WTC11 (cell line): Measurements from ENCODE around the gene BEND4. TPM values are rescaled to one million over a fixed set of nuclear protein-coding genes. Genes with fewer than 3 reads are reported as not detected.

Experiments used
- ATAC-seq: fragments of 200-7000 bp; cut with Tn5 transposase; 2 replicates; pipeline ENCODE4 v1.10.0; 2021; ENCODE audit warnings: mild to moderate bottlenecking, moderate library complexity
- CTCF ChIA-PET: fragments of 300-600 bp; sonication (Branson Sonifier 250); formaldehyde crosslinking; loops from one replicate; lab custom pipeline; 2021; ENCODE audit warnings: antibody characterized with exemption; lab: Charles Lee
- POLR2A ChIA-PET: fragments of 350-600 bp; sonication (Branson Sonifier 250); formaldehyde crosslinking; loops from one replicate; lab custom pipeline; 2021; ENCODE audit warnings: antibody characterized with exemption; lab: Charles Lee
- DNase-seq: peaks from one replicate; pipeline ENCODE4 v3.0.0; 2021; ENCODE audit warnings: low spot score
- H3K27ac Mint-ChIP-seq: 2 replicates; pipeline ENCODE4 v1.8.0; 2021; ENCODE audit warnings: mixed read lengths
- H3K27me3 Mint-ChIP-seq: 2 replicates; pipeline ENCODE4 v1.8.0; 2021; ENCODE audit warnings: low read depth, mild to moderate bottlenecking, moderate library complexity, mixed read lengths
- H3K36me3 Mint-ChIP-seq: 2 replicates; pipeline ENCODE4 v1.8.0; 2021; ENCODE audit warnings: mixed read lengths
- H3K4me1 Mint-ChIP-seq: 2 replicates; pipeline ENCODE4 v1.8.0; 2022; ENCODE audit warnings: mixed read lengths
- H3K4me3 Mint-ChIP-seq: 2 replicates; pipeline ENCODE4 v1.8.0; 2021; ENCODE audit warnings: mild to moderate bottlenecking, moderate library complexity, mixed read lengths
- H3K9me3 Mint-ChIP-seq: 2 replicates; pipeline ENCODE4 v1.8.0; 2021; ENCODE audit warnings: mixed read lengths
- ATF1 ChIP-seq: sonication (generic); formaldehyde crosslinking; IDR thresholded peaks from 2 replicates; pipeline ENCODE4 v1.8.1; 2023; ENCODE audit warnings: mild to moderate bottlenecking, moderate library complexity, missing genetic modification reagents
- ELF4 ChIP-seq: sonication (generic); formaldehyde crosslinking; IDR thresholded peaks from 2 replicates; pipeline ENCODE4 v1.8.1; 2022; ENCODE audit warnings: low read depth, mild to moderate bottlenecking, moderate library complexity, missing genetic modification reagents
- ETV6 ChIP-seq: sonication (generic); formaldehyde crosslinking; IDR thresholded peaks from 2 replicates; pipeline ENCODE4 v1.8.1; 2022; ENCODE audit warnings: mild to moderate bottlenecking, missing genetic modification reagents
- GRHL2 ChIP-seq: fragments of 250-450 bp; sonication (Bioruptor Pico); IDR thresholded peaks from 2 replicates; pipeline ENCODE4 v1.8.0; 2022; ENCODE audit warnings: mild to moderate bottlenecking, moderate library complexity; ENCODE audit not compliant: insufficient replicate concordance, severe bottlenecking
- IRF2 ChIP-seq: sonication (generic); formaldehyde crosslinking; IDR thresholded peaks from 2 replicates; pipeline ENCODE4 v1.8.0; 2022; ENCODE audit warnings: low read depth, missing genetic modification reagents, borderline replicate concordance
- NR2C2 ChIP-seq: sonication (generic); formaldehyde crosslinking; IDR thresholded peaks from 2 replicates; pipeline ENCODE4 v1.8.0; 2022; ENCODE audit warnings: mild to moderate bottlenecking, missing genetic modification reagents
- RELA ChIP-seq: sonication (generic); formaldehyde crosslinking; IDR thresholded peaks from 2 replicates; pipeline ENCODE4 v1.8.1; 2022; ENCODE audit warnings: missing genetic modification reagents, mild to moderate bottlenecking, borderline replicate concordance
- TEAD4 ChIP-seq: sonication (generic); formaldehyde crosslinking; IDR thresholded peaks from 2 replicates; pipeline ENCODE4 v1.8.0; 2022; ENCODE audit warnings: mild to moderate bottlenecking, missing genetic modification reagents
- ZNF232 ChIP-seq: sonication (generic); formaldehyde crosslinking; IDR thresholded peaks from 2 replicates; pipeline ENCODE4 v1.8.0; 2022; ENCODE audit warnings: mild to moderate bottlenecking, missing genetic modification reagents
- ZNF512 ChIP-seq: sonication (generic); formaldehyde crosslinking; IDR thresholded peaks from 2 replicates; pipeline ENCODE4 v1.8.1; 2022; ENCODE audit warnings: missing genetic modification reagents, borderline replicate concordance
- total RNA-seq: library from RNA; stranded (reverse); gene quantifications from 3 replicates; pipeline ENCODE4 v1.2.3, GENCODE V29; 2021
- TF ChIP-seq, protein P1 (sequence below): sonication (generic); formaldehyde crosslinking; IDR thresholded peaks from 2 replicates; pipeline ENCODE4 v1.8.1; 2023; ENCODE audit warnings: mild to moderate bottlenecking, missing genetic modification reagents
- TF ChIP-seq, protein P2 (sequence below): sonication (generic); formaldehyde crosslinking; IDR thresholded peaks from 2 replicates; pipeline ENCODE4 v1.8.1; 2022; ENCODE audit warnings: mild to moderate bottlenecking, missing genetic modification reagents, moderate library complexity, borderline replicate concordance
- TF ChIP-seq, protein P3 (sequence below): sonication (generic); formaldehyde crosslinking; IDR thresholded peaks from 2 replicates; pipeline ENCODE4 v1.8.0; 2022; ENCODE audit warnings: mild to moderate bottlenecking, missing genetic modification reagents
- TF ChIP-seq, protein P4 (sequence below): sonication (generic); formaldehyde crosslinking; IDR thresholded peaks from 2 replicates; pipeline ENCODE4 v1.8.0; 2022; ENCODE audit warnings: missing genetic modification reagents
- TF ChIP-seq, protein P5 (sequence below): sonication (generic); formaldehyde crosslinking; IDR thresholded peaks from 2 replicates; pipeline ENCODE4 v1.8.1; 2023; ENCODE audit warnings: mild to moderate bottlenecking, missing genetic modification reagents
- TF ChIP-seq, protein P6 (sequence below): fragments of 250-450 bp; sonication (Bioruptor Pico); IDR thresholded peaks from 2 replicates; pipeline ENCODE4 v1.9.0; 2021; ENCODE audit warnings: mild to moderate bottlenecking

The BEND4 gene
- total RNA-seq, 1 experiment from 2014 or later, result 40.0 TPM

- TF ChIP-seq GRHL2 (CRISPR knock-in tag) (no peak), NR2C2 (CRISPR knock-in tag) (no peak), ELF4 (no peak), RELA (CRISPR knock-in tag) (no peak), ZNF232 (CRISPR knock-in tag) (no peak), IRF2 (no peak), ATF1 (CRISPR knock-in tag) (no peak), TEAD4 (CRISPR knock-in tag) (no peak)
- TF ChIP-seq, protein P1, sequence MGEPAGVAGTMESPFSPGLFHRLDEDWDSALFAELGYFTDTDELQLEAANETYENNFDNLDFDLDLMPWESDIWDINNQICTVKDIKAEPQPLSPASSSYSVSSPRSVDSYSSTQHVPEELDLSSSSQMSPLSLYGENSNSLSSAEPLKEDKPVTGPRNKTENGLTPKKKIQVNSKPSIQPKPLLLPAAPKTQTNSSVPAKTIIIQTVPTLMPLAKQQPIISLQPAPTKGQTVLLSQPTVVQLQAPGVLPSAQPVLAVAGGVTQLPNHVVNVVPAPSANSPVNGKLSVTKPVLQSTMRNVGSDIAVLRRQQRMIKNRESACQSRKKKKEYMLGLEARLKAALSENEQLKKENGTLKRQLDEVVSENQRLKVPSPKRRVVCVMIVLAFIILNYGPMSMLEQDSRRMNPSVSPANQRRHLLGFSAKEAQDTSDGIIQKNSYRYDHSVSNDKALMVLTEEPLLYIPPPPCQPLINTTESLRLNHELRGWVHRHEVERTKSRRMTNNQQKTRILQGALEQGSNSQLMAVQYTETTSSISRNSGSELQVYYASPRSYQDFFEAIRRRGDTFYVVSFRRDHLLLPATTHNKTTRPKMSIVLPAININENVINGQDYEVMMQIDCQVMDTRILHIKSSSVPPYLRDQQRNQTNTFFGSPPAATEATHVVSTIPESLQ (CRISPR knock-in tag), result no peak
- TF ChIP-seq, protein P2, sequence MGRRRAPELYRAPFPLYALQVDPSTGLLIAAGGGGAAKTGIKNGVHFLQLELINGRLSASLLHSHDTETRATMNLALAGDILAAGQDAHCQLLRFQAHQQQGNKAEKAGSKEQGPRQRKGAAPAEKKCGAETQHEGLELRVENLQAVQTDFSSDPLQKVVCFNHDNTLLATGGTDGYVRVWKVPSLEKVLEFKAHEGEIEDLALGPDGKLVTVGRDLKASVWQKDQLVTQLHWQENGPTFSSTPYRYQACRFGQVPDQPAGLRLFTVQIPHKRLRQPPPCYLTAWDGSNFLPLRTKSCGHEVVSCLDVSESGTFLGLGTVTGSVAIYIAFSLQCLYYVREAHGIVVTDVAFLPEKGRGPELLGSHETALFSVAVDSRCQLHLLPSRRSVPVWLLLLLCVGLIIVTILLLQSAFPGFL (CRISPR knock-in tag), result no peak
- TF ChIP-seq, protein P3, sequence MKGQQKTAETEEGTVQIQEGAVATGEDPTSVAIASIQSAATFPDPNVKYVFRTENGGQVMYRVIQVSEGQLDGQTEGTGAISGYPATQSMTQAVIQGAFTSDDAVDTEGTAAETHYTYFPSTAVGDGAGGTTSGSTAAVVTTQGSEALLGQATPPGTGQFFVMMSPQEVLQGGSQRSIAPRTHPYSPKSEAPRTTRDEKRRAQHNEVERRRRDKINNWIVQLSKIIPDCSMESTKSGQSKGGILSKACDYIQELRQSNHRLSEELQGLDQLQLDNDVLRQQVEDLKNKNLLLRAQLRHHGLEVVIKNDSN (CRISPR knock-in tag), result no peak
- DNase-seq (no peak), ATAC-seq (no peak)
- H3K9me3 Mint-ChIP-seq, result peaks cover 7% of the 10 kb centered on the region
- ChIA-PET POLR2A (no interaction called here), CTCF (no interaction called here)
- H3K4me1 Mint-ChIP-seq, result no peaks in the 10 kb centered on the region
- H3K36me3 Mint-ChIP-seq, result peaks cover 57% of the 10 kb centered on the region
- no peak overlapping the region for H3K4me3 Mint-ChIP-seq
- no peaks in the 10 kb centered on the region for H3K27me3 Mint-ChIP-seq
- H3K27ac Mint-ChIP-seq, result no peak overlapping the region
These were observed 39.6 kb downstream of the BEND4 start for GRCh38 chr4:42112846-42113245.

- TF ChIP-seq, protein P4, sequence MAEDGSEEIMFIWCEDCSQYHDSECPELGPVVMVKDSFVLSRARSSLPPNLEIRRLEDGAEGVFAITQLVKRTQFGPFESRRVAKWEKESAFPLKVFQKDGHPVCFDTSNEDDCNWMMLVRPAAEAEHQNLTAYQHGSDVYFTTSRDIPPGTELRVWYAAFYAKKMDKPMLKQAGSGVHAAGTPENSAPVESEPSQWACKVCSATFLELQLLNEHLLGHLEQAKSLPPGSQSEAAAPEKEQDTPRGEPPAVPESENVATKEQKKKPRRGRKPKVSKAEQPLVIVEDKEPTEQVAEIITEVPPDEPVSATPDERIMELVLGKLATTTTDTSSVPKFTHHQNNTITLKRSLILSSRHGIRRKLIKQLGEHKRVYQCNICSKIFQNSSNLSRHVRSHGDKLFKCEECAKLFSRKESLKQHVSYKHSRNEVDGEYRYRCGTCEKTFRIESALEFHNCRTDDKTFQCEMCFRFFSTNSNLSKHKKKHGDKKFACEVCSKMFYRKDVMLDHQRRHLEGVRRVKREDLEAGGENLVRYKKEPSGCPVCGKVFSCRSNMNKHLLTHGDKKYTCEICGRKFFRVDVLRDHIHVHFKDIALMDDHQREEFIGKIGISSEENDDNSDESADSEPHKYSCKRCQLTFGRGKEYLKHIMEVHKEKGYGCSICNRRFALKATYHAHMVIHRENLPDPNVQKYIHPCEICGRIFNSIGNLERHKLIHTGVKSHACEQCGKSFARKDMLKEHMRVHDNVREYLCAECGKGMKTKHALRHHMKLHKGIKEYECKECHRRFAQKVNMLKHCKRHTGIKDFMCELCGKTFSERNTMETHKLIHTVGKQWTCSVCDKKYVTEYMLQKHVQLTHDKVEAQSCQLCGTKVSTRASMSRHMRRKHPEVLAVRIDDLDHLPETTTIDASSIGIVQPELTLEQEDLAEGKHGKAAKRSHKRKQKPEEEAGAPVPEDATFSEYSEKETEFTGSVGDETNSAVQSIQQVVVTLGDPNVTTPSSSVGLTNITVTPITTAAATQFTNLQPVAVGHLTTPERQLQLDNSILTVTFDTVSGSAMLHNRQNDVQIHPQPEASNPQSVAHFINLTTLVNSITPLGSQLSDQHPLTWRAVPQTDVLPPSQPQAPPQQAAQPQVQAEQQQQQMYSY (CRISPR knock-in tag), result no peak
- TF ChIP-seq ZNF512 (CRISPR knock-in tag) (no peak), ETV6 (CRISPR knock-in tag) (no peak), TEAD4 (CRISPR knock-in tag) (no peak)
- TF ChIP-seq, protein P5, sequence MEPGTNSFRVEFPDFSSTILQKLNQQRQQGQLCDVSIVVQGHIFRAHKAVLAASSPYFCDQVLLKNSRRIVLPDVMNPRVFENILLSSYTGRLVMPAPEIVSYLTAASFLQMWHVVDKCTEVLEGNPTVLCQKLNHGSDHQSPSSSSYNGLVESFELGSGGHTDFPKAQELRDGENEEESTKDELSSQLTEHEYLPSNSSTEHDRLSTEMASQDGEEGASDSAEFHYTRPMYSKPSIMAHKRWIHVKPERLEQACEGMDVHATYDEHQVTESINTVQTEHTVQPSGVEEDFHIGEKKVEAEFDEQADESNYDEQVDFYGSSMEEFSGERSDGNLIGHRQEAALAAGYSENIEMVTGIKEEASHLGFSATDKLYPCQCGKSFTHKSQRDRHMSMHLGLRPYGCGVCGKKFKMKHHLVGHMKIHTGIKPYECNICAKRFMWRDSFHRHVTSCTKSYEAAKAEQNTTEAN (CRISPR knock-in tag), result no peak
- TF ChIP-seq, protein P6, sequence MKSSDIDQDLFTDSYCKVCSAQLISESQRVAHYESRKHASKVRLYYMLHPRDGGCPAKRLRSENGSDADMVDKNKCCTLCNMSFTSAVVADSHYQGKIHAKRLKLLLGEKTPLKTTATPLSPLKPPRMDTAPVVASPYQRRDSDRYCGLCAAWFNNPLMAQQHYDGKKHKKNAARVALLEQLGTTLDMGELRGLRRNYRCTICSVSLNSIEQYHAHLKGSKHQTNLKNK (CRISPR knock-in tag), result no peak
- CTCF ChIA-PET, result no interaction called here
- ATAC-seq (no peak), DNase-seq (no peak)
- POLR2A ChIA-PET, result no interaction called here
- no peaks in the 10 kb centered on the region for H3K4me1 Mint-ChIP-seq
- peaks cover 16% of the 10 kb centered on the region for H3K36me3 Mint-ChIP-seq
- no peak overlapping the region for H3K4me3 Mint-ChIP-seq
- no peaks in the 10 kb centered on the region for H3K27me3 Mint-ChIP-seq
- peaks cover 7% of the 10 kb centered on the region for H3K9me3 Mint-ChIP-seq
- no peak overlapping the region for H3K27ac Mint-ChIP-seq
These were observed 47.9 kb downstream of the BEND4 start for GRCh38 chr4:42104521-42104920.
